ENCODE measurements around the gene BTBD16.

The BTBD16 gene

GRCh38 chr10:122307669-122308416 lies 36.7 kb downstream of the BTBD16 start:
- TF ChIP-seq, protein P1, sequence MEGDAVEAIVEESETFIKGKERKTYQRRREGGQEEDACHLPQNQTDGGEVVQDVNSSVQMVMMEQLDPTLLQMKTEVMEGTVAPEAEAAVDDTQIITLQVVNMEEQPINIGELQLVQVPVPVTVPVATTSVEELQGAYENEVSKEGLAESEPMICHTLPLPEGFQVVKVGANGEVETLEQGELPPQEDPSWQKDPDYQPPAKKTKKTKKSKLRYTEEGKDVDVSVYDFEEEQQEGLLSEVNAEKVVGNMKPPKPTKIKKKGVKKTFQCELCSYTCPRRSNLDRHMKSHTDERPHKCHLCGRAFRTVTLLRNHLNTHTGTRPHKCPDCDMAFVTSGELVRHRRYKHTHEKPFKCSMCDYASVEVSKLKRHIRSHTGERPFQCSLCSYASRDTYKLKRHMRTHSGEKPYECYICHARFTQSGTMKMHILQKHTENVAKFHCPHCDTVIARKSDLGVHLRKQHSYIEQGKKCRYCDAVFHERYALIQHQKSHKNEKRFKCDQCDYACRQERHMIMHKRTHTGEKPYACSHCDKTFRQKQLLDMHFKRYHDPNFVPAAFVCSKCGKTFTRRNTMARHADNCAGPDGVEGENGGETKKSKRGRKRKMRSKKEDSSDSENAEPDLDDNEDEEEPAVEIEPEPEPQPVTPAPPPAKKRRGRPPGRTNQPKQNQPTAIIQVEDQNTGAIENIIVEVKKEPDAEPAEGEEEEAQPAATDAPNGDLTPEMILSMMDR (IDR thresholded peaks at IDR 0.05; ENCODE audit: insufficient read depth, low read length, poor library complexity, severe bottlenecking), result no peak
- H3K4me3 ChIP-seq (replicated peaks; ENCODE audit: low read depth, low read length), result no peak overlapping the region
- H3K27me3 ChIP-seq (replicated peaks; ENCODE audit: control insufficient read depth, insufficient read depth, low read length), result no peaks in the 10 kb centered on the region
- no peak for DNase-seq (ENCODE audit: extremely low read depth, insufficient read length)
- H3K36me3 ChIP-seq (ENCODE audit: control insufficient read depth, insufficient read depth, low read length), result no peaks in the 10 kb centered on the region

- H3K36me3 ChIP-seq (ENCODE audit: control insufficient read depth, insufficient read depth, low read length), result no peaks in the 10 kb centered on the region
- H3K27me3 ChIP-seq (replicated peaks; ENCODE audit: control insufficient read depth, insufficient read depth, low read length), result no peaks in the 10 kb centered on the region
- no peak for DNase-seq (ENCODE audit: extremely low read depth, insufficient read length)
- TF ChIP-seq, protein P1 (IDR thresholded peaks at IDR 0.05; ENCODE audit: insufficient read depth, low read length, poor library complexity, severe bottlenecking), result no peak
- no peak overlapping the region for H3K4me3 ChIP-seq (replicated peaks; ENCODE audit: low read depth, low read length)
Measured at GRCh38 chr10:122308417-122309141, 37.5 kb downstream of the BTBD16 start.

DNA sequence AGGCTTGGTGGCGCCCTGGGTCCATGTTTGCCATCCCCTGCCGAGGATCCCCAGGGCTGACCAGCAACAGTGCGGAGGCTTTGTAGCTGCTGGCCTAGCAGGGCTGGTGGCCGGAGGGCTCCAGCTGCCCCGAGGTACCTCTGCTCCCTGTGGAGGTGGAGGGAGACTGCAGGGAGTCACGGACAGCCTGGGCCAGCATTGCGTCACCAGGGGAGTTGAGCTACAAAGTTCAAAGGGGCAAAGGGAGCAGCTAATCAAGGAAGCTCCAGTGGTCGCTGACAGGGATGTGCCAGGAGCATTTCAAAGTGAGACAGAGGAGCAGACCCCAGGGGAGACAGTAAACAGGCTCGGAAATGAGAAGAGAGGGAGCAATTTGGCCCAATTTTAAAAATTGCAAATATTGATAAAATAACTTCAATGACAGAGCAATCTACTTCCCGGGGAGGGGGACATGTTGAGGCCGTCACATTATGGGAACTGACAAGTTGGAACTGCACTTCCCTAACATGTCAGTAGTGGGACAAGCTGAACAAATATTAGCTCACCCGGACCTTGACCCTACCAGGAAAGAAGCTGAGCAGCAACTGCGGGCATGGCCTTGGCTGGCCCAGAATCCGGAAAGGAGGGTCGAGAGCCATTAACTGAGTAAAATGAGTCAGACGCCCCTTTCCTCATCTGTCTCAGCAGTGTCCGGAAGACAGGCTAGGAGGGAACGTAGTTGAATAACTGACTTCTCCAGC lies 39.4 kb downstream of the BTBD16 start:
- Histone ChIP-seq H3K4me3 (replicated peaks; ENCODE audit: low read depth, low read length) (no peak overlapping the region), H3K36me3 (ENCODE audit: control insufficient read depth, insufficient read depth, low read length) (no peaks in the 10 kb centered on the region), H3K27me3 (replicated peaks; ENCODE audit: control insufficient read depth, insufficient read depth, low read length) (no peaks in the 10 kb centered on the region)
- no peak for DNase-seq (ENCODE audit: extremely low read depth, insufficient read length)
- TF ChIP-seq, protein P1 (IDR thresholded peaks at IDR 0.05; ENCODE audit: insufficient read depth, low read length, poor library complexity, severe bottlenecking), result no peak

GRCh38 chr10:122311051-122311410 lies 39.9 kb downstream of the BTBD16 start:
- no peak overlapping the region for H3K4me3 ChIP-seq (replicated peaks; ENCODE audit: low read depth, low read length)
- TF ChIP-seq, protein P1 (IDR thresholded peaks at IDR 0.05; ENCODE audit: insufficient read depth, low read length, poor library complexity, severe bottlenecking), result no peak
- no peaks in the 10 kb centered on the region for H3K27me3 ChIP-seq (replicated peaks; ENCODE audit: control insufficient read depth, insufficient read depth, low read length)
- DNase-seq (ENCODE audit: extremely low read depth, insufficient read length), result no peak
- no peaks in the 10 kb centered on the region for H3K36me3 ChIP-seq (ENCODE audit: control insufficient read depth, insufficient read depth, low read length)

DNA sequence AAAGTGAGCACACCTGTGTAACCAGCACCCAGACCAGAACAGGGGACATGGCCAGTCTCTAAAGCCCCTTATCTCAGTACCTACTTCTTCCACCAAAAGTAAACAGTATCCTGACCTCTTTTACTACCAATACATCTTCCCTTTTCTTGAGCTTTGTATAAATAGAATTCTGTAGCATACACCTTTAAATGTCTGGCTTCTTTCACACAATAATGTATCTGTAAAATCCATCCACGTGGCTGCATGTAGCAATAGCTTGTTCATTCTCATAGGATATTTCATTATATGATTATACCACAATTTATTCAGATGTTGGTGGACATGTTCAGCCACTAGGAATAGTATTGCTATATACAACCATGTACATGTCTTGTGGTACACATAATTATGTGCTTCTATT lies 40.6 kb downstream of the BTBD16 start:
- no peaks in the 10 kb centered on the region for H3K27me3 ChIP-seq (replicated peaks; ENCODE audit: control insufficient read depth, insufficient read depth, low read length)
- DNase-seq (ENCODE audit: extremely low read depth, insufficient read length), result no peak

More for the DNA sequence above, 40.6 kb downstream of the BTBD16 start:
- TF ChIP-seq, protein P1 (IDR thresholded peaks at IDR 0.05; ENCODE audit: insufficient read depth, low read length, poor library complexity, severe bottlenecking), result no peak
- Histone ChIP-seq H3K36me3 (ENCODE audit: control insufficient read depth, insufficient read depth, low read length) (no peaks in the 10 kb centered on the region), H3K4me3 (replicated peaks; ENCODE audit: low read depth, low read length) (no peak overlapping the region)

Measured in GM06990 (cell line).